ENCODE results near the gene ATP5PO.
"Not testable (repeated sequence)": the region's sequence is repeated elsewhere in the genome, so short reads cannot be mapped to it uniquely, and the experiment has no call there.

ATP5PO gene

GRCh38 chr21:33865996-33866575, 49.5 kb downstream of the ATP5PO start:
- DNase-seq, result no peak

GRCh38 chr21:33865176-33865575, 50.4 kb downstream of the ATP5PO start:
- no peak for DNase-seq

GRCh38 chr21:33864150-33864549, 51.5 kb downstream of the ATP5PO start:
- DNase-seq, result no peak

GRCh38 chr21:33863191-33863590, 52.4 kb downstream of the ATP5PO start:
- not testable (repeated sequence) for DNase-seq

GRCh38 chr21:33861125-33861524, 54.5 kb downstream of the ATP5PO start:
- no peak for DNase-seq

GRCh38 chr21:33860332-33860879, 55.2 kb downstream of the ATP5PO start:
- no peak for DNase-seq

GRCh38 chr21:33859373-33860102, 56.1 kb downstream of the ATP5PO start:
- no peak for DNase-seq

GRCh38 chr21:33858667-33859372, 56.8 kb downstream of the ATP5PO start:
- no peak for DNase-seq

GRCh38 chr21:33857846-33858666, 57.5 kb downstream of the ATP5PO start:
- no peak for DNase-seq

GRCh38 chr21:33856893-33857527, 58.6 kb downstream of the ATP5PO start:
- no peak for DNase-seq

GRCh38 chr21:33855190-33855589, 60.4 kb downstream of the ATP5PO start:
- no peak for DNase-seq

GRCh38 chr21:33854604-33855003, 61.0 kb downstream of the ATP5PO start:
- peak; percentile 51 for DNase-seq
